HG03139 (cell line): ENCODE data around the gene REC114.
"Not testable (repeated sequence)": the region's sequence is repeated elsewhere in the genome, so short reads cannot be mapped to it uniquely, and the experiment has no call there.

Experiments used
- ATAC-seq: cut with Tn5 transposase; IDR thresholded peaks from one replicate; pipeline ENCODE4 v1.9.1; 2021; ENCODE audit not compliant: unreplicated experiment

Gene REC114

GRCh38 chr15:73442968-73443367, at the start of gene REC114:
Gene REC114, plus strand, starts transcription at chr15:73443164. Its CDS starts 22 bp downstream, at chr15:73443186.
- ATAC-seq: no peak

DNA sequence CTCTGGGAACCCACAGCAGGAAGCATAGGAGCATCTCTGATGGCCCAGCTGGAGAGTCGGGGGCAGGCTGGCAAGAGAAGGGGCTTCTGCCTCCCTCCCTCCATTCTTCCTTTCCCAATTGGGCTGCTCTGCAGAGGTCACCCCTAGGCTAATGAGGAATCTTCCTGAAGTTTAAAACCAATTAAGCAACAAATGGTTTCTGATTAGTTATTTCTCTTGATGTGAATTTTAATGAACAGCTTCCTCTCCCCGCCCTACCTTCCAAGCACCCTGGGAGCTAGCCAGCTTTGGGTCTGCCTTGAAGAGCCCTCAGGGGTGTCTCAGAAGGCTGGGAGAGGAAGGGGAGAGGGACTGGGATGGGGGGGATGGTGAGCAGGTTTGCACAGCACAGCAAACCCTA, 49.6 kb upstream of the REC114 start:
- no peak for ATAC-seq

DNA sequence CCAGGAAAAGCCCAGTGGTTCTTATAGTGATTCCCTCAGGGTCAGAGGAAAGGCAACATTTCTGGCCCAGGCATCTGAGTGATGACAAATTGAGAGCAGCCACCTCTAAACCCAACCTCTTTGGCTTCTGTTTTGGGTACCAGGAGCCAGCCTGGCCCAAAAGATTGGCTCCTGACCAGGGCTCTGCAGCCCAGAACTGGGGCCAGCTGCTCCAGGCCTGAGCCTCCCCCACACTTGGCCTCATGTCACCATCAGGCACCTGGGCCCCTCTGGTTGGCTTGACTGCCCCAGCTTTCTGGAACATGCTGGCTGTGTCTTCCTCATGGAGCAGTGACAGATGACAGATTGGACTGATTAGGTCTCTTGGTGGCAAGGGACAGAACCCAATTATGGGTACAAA, 48.2 kb upstream of the REC114 start:
- no peak for ATAC-seq

DNA sequence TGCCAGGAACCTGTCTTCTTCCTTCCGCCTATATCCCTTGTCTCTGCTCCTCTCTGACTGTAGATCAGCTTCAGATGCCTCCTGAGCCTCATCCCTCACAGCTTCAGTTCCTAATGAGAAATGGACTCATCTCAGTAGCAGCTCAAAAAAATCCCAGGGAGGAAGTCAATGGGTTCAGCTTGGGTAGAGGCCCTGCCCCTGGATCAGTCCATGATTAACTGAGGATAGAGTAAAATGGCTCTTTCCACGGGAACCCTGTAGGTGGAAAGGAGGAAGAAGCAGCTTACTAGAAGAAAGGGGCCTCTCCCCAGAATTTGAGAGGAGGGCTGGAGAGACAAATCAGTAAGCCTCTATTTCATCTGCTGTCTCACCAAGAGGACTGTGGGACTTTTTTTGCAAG, 47.3 kb upstream of the REC114 start:
- ATAC-seq: no peak

DNA sequence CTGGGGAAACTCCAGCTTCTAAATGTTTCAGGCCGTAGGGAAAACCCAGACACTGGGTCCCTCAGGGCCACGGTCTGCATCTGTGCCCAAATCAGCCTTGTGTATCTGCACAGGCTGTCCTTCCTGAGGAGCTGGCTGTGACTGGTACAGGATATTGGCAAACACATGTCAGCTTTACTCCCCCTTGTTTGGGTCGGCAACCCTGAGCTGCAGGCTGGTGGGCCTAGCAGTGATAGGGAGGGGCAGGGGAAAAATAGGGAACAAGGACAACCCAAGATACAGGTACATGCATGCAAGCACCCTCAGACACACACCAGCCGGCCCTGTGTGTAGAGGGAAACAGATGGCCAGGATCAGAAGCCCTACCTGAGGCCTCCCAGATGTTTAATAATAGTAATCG, 45.5 kb upstream of the REC114 start:
- no peak for ATAC-seq

DNA sequence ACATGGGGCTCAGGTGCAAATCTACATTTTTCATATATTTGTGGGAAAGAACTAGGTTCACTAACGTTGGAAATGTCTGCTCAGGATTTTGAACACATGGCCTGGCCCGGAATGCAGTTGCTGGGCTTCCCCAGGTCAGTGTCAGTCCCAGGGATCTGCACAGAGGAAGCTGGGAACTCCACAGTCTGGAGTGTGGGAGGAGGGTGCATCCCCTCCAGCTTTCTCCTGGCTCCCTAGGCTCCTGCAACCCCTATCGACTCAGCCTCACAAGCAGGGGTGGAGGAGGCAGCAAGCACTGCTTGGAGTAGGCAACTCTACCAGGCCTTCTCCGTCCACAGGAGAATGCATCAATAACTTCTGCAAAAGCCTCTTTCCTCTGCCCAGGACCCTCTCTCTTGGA, 44.1 kb upstream of the REC114 start:
- no peak for ATAC-seq

GRCh38 chr15:73400222-73400621, 42.7 kb upstream of the REC114 start:
- not testable (repeated sequence) for ATAC-seq

DNA sequence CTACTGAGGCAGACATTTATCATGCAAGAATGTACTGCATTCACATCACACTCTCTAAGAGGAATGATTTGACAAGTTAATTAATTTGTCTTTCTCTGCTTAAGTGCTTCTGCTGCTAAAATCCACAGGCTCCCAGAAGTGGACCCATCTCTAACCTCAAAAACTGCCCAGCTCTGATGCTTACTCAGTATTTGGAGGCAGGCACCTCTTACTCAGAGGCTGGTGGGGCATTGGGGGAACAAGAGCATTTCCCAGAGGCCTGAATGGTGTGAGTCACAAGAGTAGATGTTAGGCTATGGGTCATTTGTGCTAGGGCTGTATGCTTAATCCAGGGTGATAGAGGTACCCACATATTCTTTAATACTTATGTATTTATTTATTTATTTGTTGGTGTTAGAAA, 39.8 kb upstream of the REC114 start:
- no peak for ATAC-seq

GRCh38 chr15:73414876-73415275, 28.1 kb upstream of the REC114 start:
- ATAC-seq: no peak

DNA sequence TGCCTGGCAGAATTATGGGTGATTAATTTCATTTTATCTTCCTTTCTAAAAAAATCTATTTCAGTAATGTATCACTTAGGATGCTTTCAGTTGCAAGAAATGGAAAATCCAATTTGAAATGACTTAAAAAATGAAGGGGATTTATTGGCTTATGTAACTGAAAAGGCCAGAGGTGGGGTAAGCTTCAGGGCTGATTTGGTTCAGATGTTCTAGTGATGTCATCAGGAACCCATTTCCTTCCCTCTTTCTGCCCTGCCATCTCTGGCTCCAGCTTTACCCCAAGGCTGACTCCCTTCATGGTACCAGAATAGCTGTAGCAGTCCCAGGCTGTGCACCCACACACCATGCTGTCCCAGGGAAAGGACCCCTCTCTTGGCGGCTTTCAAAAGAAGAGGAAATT, 18.5 kb upstream of the REC114 start:
- ATAC-seq: no peak

GRCh38 chr15:73425510-73425909, 17.5 kb upstream of the REC114 start:
- no peak for ATAC-seq

- no peak for ATAC-seq
Observed at GRCh38 chr15:73426323-73426994, 16.5 kb upstream of the REC114 start.

DNA sequence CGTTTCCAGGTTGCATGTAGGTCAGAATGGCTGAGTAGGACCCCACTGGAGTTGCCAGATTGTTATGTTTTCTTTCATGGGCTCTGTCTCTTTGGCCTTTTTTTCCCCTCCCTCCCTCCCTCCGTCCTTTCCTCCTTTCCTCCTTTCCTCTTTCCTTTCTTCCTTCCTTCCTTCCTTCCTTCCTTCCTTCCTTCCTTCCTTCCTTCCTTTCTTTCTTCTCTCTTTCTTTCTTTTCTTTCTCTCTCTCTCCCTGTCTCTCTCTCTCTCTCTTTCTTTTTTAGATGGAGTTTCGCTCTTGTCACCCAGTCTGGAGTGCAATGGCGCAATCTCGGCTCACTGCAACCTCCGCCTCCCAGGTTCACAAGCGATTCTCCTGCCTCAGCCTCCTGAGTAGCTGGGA, 11.6 kb upstream of the REC114 start:
- not testable (repeated sequence) for ATAC-seq

DNA sequence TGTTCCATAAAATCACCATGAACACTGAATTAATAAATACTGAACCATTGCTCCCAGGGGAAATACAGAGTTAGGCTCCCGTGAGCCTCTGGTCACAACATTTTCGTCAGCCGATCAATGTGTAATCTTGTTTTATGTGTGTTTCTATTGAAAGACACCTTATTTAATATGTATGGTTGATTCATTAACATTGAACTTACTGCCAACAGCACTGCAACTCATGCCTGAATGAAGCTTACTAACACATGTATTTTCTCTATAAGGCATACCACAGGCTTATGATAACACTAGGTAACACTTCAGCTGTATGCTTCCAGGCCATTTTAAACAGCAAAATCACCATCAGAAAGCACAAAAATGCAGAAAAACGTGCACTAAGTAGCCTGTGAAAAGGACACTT, 9.1 kb upstream of the REC114 start:
- ATAC-seq: no peak

GRCh38 chr15:73436613-73437012, 6.4 kb upstream of the REC114 start:
- ATAC-seq: no peak

- no peak for ATAC-seq
Observed at GRCh38 chr15:73437543-73438109, 5.3 kb upstream of the REC114 start.

DNA sequence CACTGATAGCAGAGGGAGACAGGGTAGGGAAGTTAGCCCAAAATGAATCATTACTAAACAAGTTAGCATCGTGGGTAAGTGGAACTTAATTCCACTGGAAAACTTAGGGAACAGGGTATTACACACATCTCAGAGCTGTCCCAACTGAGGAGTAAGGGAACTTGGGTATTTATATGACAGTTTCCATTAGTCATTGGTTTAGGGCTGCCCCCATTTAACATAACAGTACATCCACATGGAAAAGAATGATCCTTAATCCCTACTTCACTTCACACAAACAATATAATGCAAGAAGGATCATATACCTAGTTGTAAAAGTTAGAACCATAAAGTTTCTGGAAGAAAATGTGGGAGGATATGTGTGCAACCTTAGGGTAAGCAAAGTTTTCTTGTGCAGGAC, 4.3 kb upstream of the REC114 start:
- no peak for ATAC-seq

GRCh38 chr15:73440571-73440970, 2.4 kb upstream of the REC114 start:
- no peak for ATAC-seq

GRCh38 chr15:73442421-73442820, 543 bp upstream of the REC114 start:
- ATAC-seq: no peak

- ATAC-seq: not testable (repeated sequence)
Observed at GRCh38 chr15:73447471-73447870, 4.5 kb downstream of the REC114 start.

- ATAC-seq: not testable (repeated sequence)
Observed at GRCh38 chr15:73448158-73448758, 5.3 kb downstream of the REC114 start.

GRCh38 chr15:73449980-73450379, 7.0 kb downstream of the REC114 start:
- ATAC-seq: not testable (repeated sequence)

- ATAC-seq: no peak
Observed at GRCh38 chr15:73454096-73454495, 11.1 kb downstream of the REC114 start.
